ENCODE data around the gene ARL2. TPM values are rescaled to one million over a fixed set of nuclear protein-coding genes. Genes with fewer than 3 reads are reported as not detected.

Gene ARL2
- polyA plus RNA-seq, 1 donor (not counting 4 experiments of a cell fraction or from before 2014, with no cell fraction given) = 77.8 TPM

GRCh38 chr11:65017937-65018336, 4.0 kb downstream of the ARL2 start:
- Histone ChIP-seq H2AFZ (ENCODE audit: control insufficient read depth, low read length) (no peak overlapping the region), H3K4me3 (ENCODE audit: control insufficient read depth in 2 of 3, extremely low read depth in 1 of 3, insufficient read depth in 2 of 3, low read depth in 1 of 3, low read length in 3 of 3) (no peak overlapping the region), H4K20me1 (ENCODE audit: control insufficient read depth, extremely low read depth, insufficient read depth, low read length) (no peaks in the 10 kb centered on the region), H3K9me3 (ENCODE audit: control insufficient read depth, low read depth, low read length) (no peaks in the 10 kb centered on the region), H3K27ac (ENCODE audit: control insufficient read depth, insufficient read depth, low read length) (no peak overlapping the region), H3K9me1 (ENCODE audit: control insufficient read depth, extremely low read depth, insufficient read depth, low read length) (peaks cover 2% of the 10 kb centered on the region), H3K9ac (ENCODE audit: control insufficient read depth, extremely low read depth, insufficient read depth, low read length) (no peak overlapping the region), H3K79me2 (ENCODE audit: control insufficient read depth, insufficient read depth, low read length) (peaks cover 8% of the 10 kb centered on the region), H3K27me3 (ENCODE audit: control insufficient read depth, extremely low read depth, insufficient read depth, low read length) (no peaks in the 10 kb centered on the region), H3K4me1 (ENCODE audit: control insufficient read depth, extremely low read depth, insufficient read depth, low read length) (peaks cover 7% of the 10 kb centered on the region), H3K36me3 (ENCODE audit: control insufficient read depth in 2 of 2, extremely low read depth in 1 of 2, insufficient read depth in 2 of 2, low read length in 2 of 2) (peaks cover 13 to 18% of the 10 kb centered on the region in 2 experiments), H3K4me2 (ENCODE audit: control insufficient read depth, extremely low read depth, insufficient read depth, low read depth, low read length) (no peak overlapping the region)
- FAIRE-seq (no peak), DNase-seq (ENCODE audit: low read depth, low spot score) (no peak)
- dilution Hi-C loops (cut with MboI; ENCODE audit: extremely low pct_ligation_motif_present, low sequenced_read_pairs) = no loop called here
- no peak for TF ChIP-seq CTCF (optimal IDR thresholded peaks at IDR 0.05 in 1 of 3, IDR thresholded peaks at IDR 0.05 in 1 of 3, conservative IDR thresholded peaks at IDR 0.05 in 1 of 3; ENCODE audit: extremely low read depth in 1 of 3, insufficient read depth in 2 of 3, low read length in 3 of 3)
- TF ChIP-seq EZH2 (IDR thresholded peaks at IDR 0.05; ENCODE audit: low read length) = no peak

GRCh38 chr11:65019824-65020223, 5.9 kb downstream of the ARL2 start:
- DNase-seq (ENCODE audit: low read depth, low spot score) = no peak
- H3K9ac ChIP-seq (ENCODE audit: control insufficient read depth, extremely low read depth, insufficient read depth, low read length) = no peak overlapping the region
- FAIRE-seq = no peak
- no peaks in the 10 kb centered on the region for H3K9me3 ChIP-seq (ENCODE audit: control insufficient read depth, low read depth, low read length)
- H4K20me1 ChIP-seq (ENCODE audit: control insufficient read depth, extremely low read depth, insufficient read depth, low read length) = no peaks in the 10 kb centered on the region
- H3K9me1 ChIP-seq (ENCODE audit: control insufficient read depth, extremely low read depth, insufficient read depth, low read length) = peaks cover 2% of the 10 kb centered on the region
- no peaks in the 10 kb centered on the region for H3K27me3 ChIP-seq (ENCODE audit: control insufficient read depth, extremely low read depth, insufficient read depth, low read length)
- peaks cover 5% of the 10 kb centered on the region for H3K79me2 ChIP-seq (ENCODE audit: control insufficient read depth, insufficient read depth, low read length)
- H3K27ac ChIP-seq (ENCODE audit: control insufficient read depth, insufficient read depth, low read length) = no peak overlapping the region
- no peaks in the 10 kb centered on the region for H3K4me1 ChIP-seq (ENCODE audit: control insufficient read depth, extremely low read depth, insufficient read depth, low read length)
- peaks cover 13 to 18% of the 10 kb centered on the region in 2 experiments for H3K36me3 ChIP-seq (ENCODE audit: control insufficient read depth in 2 of 2, extremely low read depth in 1 of 2, insufficient read depth in 2 of 2, low read length in 2 of 2)
- no peak overlapping the region for H3K4me2 ChIP-seq (ENCODE audit: control insufficient read depth, extremely low read depth, insufficient read depth, low read depth, low read length)
- dilution Hi-C loops (cut with MboI; ENCODE audit: extremely low pct_ligation_motif_present, low sequenced_read_pairs) = no loop called here
- TF ChIP-seq EZH2 (IDR thresholded peaks at IDR 0.05; ENCODE audit: low read length) (no peak), CTCF (optimal IDR thresholded peaks at IDR 0.05 in 1 of 3, IDR thresholded peaks at IDR 0.05 in 1 of 3, conservative IDR thresholded peaks at IDR 0.05 in 1 of 3; ENCODE audit: extremely low read depth in 1 of 3, insufficient read depth in 2 of 3, low read length in 3 of 3) (no peak)
- no peak overlapping the region for H3K4me3 ChIP-seq (ENCODE audit: control insufficient read depth in 2 of 3, extremely low read depth in 1 of 3, insufficient read depth in 2 of 3, low read depth in 1 of 3, low read length in 3 of 3)
- H2AFZ ChIP-seq (ENCODE audit: control insufficient read depth, low read length) = no peak overlapping the region
